ENCODE results near the gene SLC19A1.

- TF ChIP-seq CTCF (conservative IDR thresholded peaks at IDR 0.05) (no peak), EZH2 (IDR thresholded peaks at IDR 0.05; ENCODE audit: low read depth) (no peak)
These were observed 71.3 kb downstream of the SLC19A1 start for GRCh38 chr21:45470773-45471524.

Data from PC-9 (cell line).